Panc1 (cell line): ENCODE results near the gene COMMD1. TPM values are rescaled to one million over a fixed set of nuclear protein-coding genes. Genes with fewer than 3 reads are reported as not detected.

ENCODE experiments used
- ATAC-seq: fragments of 200-7000 bp; cut with Tn5 transposase; 2 replicates; pipeline ENCODE4 v1.9.1; 2020; ENCODE audit warnings: mild to moderate bottlenecking, moderate library complexity
- BruUV-seq: library from RNA; stranded (reverse); fragments of 400-500 nt; replicated peaks from 2 replicates; lab custom pipeline; 2021; lab: Mats Ljungman, UMichigan
- CTCF ChIA-PET: fragments of 300-600 bp; sonication (Branson Sonifier 250); formaldehyde crosslinking; loops from one replicate; lab custom pipeline; 2022; ENCODE audit warnings: antibody characterized with exemption; lab: Charles Lee
- POLR2A ChIA-PET: fragments of 300-600 bp; sonication (Branson Sonifier 250); formaldehyde crosslinking; loops from one replicate; lab custom pipeline; 2022; ENCODE audit warnings: antibody characterized with exemption; lab: Charles Lee
- DNase-seq: peaks from one replicate; pipeline ENCODE4 v3.0.0-alpha.2; 2010; ENCODE audit warnings: low read depth, low spot score
- H3K27ac ChIP-seq: 2 replicates; pipeline ENCODE4 v1.5.1; 2011; ENCODE audit warnings: mild to moderate bottlenecking, low read length, inconsistent platforms
- H3K27me3 ChIP-seq: fragments of 200-500 bp; sonication (Bioruptor generic); 2 replicates; pipeline ENCODE4 v1.6.0; 2014; ENCODE audit warnings: low read length, inconsistent platforms; ENCODE audit not compliant: control insufficient read depth, insufficient read depth
- H3K36me3 ChIP-seq: fragments of 200-500 bp; sonication (Bioruptor generic); 2 replicates; pipeline ENCODE4 v1.5.1; 2014; ENCODE audit warnings: inconsistent platforms, mild to moderate bottlenecking, low read length, moderate library complexity; ENCODE audit not compliant: control insufficient read depth, insufficient read depth
- H3K4me1 ChIP-seq: 2 replicates; pipeline ENCODE4 v1.5.1; 2011; ENCODE audit warnings: inconsistent platforms, mild to moderate bottlenecking, low read length, moderate library complexity; ENCODE audit not compliant: control insufficient read depth, insufficient read depth
- H3K4me3 ChIP-seq, 2 experiments: 2 replicates each; pipeline ENCODE4 v1.5.1; 2011 to 2012; ENCODE audit warnings: low read depth in 2 of 2, low read length in 2 of 2, mild to moderate bottlenecking in 2 of 2, inconsistent platforms in 1 of 2, moderate library complexity in 1 of 2
- H3K9me3 ChIP-seq: fragments of 200-500 bp; sonication (Bioruptor generic); 2 replicates; pipeline ENCODE4 v1.5.1; 2014; ENCODE audit warnings: low read depth, mild to moderate bottlenecking, inconsistent platforms, low read length, moderate library complexity; ENCODE audit not compliant: control insufficient read depth, insufficient read depth
- POLR2AphosphoS5 ChIP-seq: IDR thresholded peaks from 2 replicates; pipeline ENCODE4 v1.6.1; 2012; ENCODE audit warnings: mild to moderate bottlenecking, low read depth, low read length, moderate library complexity
- SIN3A ChIP-seq: IDR thresholded peaks from 2 replicates; pipeline ENCODE4 v1.6.1; 2012; ENCODE audit warnings: low read depth, mild to moderate bottlenecking, low read length, moderate library complexity, borderline replicate concordance; ENCODE audit not compliant: insufficient read depth
- TCF7L2 ChIP-seq: IDR thresholded peaks from 2 replicates; pipeline ENCODE4 v1.6.1; 2011; ENCODE audit warnings: mild to moderate bottlenecking, low read depth, low read length, inconsistent platforms
- in situ Hi-C: cut with HindIII; loops from 2 replicates; pipeline ENCODE4 v1.10.0; 2016; ENCODE audit warnings: low sequenced_read_pairs, low pct_unique_long_range_greater_than_20kb
- intact Hi-C: fragments of 100-400 bp; cut with micrococcal nuclease; formaldehyde crosslinking; loops from one replicate; pipeline ENCODE4 v1.10.0; 2022; ENCODE audit not compliant: unreplicated experiment
- total RNA-seq: library from RNA; stranded (reverse); gene quantifications from one replicate; pipeline ENCODE4 v1.2.1, GENCODE V29; 2021; ENCODE audit not compliant: unreplicated experiment
- TF ChIP-seq, protein P1 (sequence below): fragments of 450-650 bp; IDR thresholded peaks from 2 replicates; pipeline ENCODE4 v1.5.1; 2017; ENCODE audit warnings: mild to moderate bottlenecking
- TF ChIP-seq, protein P2 (sequence below), 2 experiments: IDR thresholded peaks; 2 replicates each; pipeline ENCODE4 v1.6.1; 2011 to 2012; ENCODE audit warnings: low read depth in 2 of 2, control low read depth in 1 of 2, low read length in 1 of 2, mild to moderate bottlenecking in 1 of 2, moderate library complexity in 1 of 2; ENCODE audit not compliant: insufficient read depth in 1 of 2

Gene COMMD1
- total RNA-seq, 1 experiment from 2014 or later: 40.3 TPM

DNA sequence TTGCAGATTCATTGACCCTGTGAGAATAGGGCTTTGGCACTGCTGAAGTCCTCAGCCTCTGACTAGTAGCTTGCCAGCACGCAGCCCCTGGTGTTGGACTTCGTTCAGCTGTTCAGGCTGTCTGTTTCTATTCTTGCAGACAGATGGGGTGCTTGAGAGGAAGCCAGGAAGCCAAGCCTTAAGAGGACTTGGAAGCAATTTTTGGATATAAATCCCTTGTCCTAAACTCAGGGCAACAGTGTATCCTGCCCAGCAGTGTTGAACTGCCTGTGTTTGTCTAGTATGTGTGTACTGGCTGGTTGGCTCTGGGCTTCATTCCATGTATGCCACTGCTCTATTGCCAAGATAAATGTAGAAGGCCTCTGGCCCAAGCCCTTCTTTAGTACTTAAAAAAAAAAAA, 108.6 kb downstream of the COMMD1 start:
- ChIA-PET POLR2A (no interaction called here), CTCF (no interaction called here)
- Histone ChIP-seq H3K27ac (no peak overlapping the region), H3K4me3 (no peak overlapping the region), H3K27me3 (no peaks in the 10 kb centered on the region), H3K36me3 (no peaks in the 10 kb centered on the region), H3K9me3 (no peaks in the 10 kb centered on the region), H3K4me1 (no peaks in the 10 kb centered on the region)
- in situ Hi-C loops: no loop called here
- TF ChIP-seq, protein P1, sequence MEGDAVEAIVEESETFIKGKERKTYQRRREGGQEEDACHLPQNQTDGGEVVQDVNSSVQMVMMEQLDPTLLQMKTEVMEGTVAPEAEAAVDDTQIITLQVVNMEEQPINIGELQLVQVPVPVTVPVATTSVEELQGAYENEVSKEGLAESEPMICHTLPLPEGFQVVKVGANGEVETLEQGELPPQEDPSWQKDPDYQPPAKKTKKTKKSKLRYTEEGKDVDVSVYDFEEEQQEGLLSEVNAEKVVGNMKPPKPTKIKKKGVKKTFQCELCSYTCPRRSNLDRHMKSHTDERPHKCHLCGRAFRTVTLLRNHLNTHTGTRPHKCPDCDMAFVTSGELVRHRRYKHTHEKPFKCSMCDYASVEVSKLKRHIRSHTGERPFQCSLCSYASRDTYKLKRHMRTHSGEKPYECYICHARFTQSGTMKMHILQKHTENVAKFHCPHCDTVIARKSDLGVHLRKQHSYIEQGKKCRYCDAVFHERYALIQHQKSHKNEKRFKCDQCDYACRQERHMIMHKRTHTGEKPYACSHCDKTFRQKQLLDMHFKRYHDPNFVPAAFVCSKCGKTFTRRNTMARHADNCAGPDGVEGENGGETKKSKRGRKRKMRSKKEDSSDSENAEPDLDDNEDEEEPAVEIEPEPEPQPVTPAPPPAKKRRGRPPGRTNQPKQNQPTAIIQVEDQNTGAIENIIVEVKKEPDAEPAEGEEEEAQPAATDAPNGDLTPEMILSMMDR: no peak
- TF ChIP-seq, protein P2, sequence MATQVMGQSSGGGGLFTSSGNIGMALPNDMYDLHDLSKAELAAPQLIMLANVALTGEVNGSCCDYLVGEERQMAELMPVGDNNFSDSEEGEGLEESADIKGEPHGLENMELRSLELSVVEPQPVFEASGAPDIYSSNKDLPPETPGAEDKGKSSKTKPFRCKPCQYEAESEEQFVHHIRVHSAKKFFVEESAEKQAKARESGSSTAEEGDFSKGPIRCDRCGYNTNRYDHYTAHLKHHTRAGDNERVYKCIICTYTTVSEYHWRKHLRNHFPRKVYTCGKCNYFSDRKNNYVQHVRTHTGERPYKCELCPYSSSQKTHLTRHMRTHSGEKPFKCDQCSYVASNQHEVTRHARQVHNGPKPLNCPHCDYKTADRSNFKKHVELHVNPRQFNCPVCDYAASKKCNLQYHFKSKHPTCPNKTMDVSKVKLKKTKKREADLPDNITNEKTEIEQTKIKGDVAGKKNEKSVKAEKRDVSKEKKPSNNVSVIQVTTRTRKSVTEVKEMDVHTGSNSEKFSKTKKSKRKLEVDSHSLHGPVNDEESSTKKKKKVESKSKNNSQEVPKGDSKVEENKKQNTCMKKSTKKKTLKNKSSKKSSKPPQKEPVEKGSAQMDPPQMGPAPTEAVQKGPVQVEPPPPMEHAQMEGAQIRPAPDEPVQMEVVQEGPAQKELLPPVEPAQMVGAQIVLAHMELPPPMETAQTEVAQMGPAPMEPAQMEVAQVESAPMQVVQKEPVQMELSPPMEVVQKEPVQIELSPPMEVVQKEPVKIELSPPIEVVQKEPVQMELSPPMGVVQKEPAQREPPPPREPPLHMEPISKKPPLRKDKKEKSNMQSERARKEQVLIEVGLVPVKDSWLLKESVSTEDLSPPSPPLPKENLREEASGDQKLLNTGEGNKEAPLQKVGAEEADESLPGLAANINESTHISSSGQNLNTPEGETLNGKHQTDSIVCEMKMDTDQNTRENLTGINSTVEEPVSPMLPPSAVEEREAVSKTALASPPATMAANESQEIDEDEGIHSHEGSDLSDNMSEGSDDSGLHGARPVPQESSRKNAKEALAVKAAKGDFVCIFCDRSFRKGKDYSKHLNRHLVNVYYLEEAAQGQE (IDR thresholded peaks at IDR 0.05; ENCODE audit: insufficient read depth in 1 of 2, low read depth in 2 of 2, low read length in 1 of 2): no peak
- TF ChIP-seq TCF7L2 (no peak), SIN3A (no peak), POLR2AphosphoS5 (no peak)
- ATAC-seq (peak; percentile 48; the same call in 1 of the 2 replicates), DNase-seq (no peak)
- BruUV-seq: no TSS peak
- intact Hi-C loops: no loop called here

DNA sequence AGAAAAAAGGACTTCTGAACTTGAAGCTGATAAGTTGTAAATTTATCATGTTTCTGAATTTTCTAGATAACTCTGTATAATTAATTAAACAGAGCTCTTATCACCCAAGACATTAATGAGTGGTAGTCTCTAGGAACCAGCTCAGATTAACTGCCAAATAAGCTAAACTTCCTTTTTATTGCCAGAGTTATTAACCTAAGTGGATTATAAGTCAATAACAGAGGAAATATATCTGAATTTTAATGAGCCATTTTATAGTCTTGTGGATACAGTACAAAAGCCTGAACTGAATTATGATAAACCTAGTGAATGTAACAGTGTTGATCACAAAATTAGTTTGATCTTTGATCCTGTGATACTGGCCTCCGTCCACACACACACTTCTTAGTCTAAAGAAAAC, 111.5 kb downstream of the COMMD1 start:
- in situ Hi-C loops (no loop called here), intact Hi-C loops (no loop called here)
- no peak for DNase-seq

More for the DNA sequence above, 111.5 kb downstream of the COMMD1 start:
- BruUV-seq: no TSS peak
- no peak for ATAC-seq
- CTCF ChIA-PET: no interaction called here
- Histone ChIP-seq H3K4me1 (no peaks in the 10 kb centered on the region), H3K4me3 (no peak overlapping the region), H3K27ac (no peak overlapping the region), H3K27me3 (no peaks in the 10 kb centered on the region), H3K9me3 (no peaks in the 10 kb centered on the region), H3K36me3 (no peaks in the 10 kb centered on the region)
- TF ChIP-seq, protein P2 (IDR thresholded peaks at IDR 0.05; ENCODE audit: insufficient read depth in 1 of 2, low read depth in 2 of 2, low read length in 1 of 2): no peak
- TF ChIP-seq TCF7L2: no peak
- no peak for TF ChIP-seq SIN3A
- TF ChIP-seq, protein P1: no peak
- no peak for TF ChIP-seq POLR2AphosphoS5
- POLR2A ChIA-PET: no interaction called here
